ENCODE results near the gene FRMD8.

- TF ChIP-seq CTCF (IDR thresholded peaks at IDR 0.05), result no peak
- peak in 1 of 2 donors; percentile 10 for TF ChIP-seq POLR2A (IDR thresholded peaks at IDR 0.05)
Measured at GRCh38 chr11:65436412-65437032, 50.1 kb downstream of the FRMD8 start.
